Stimulated activated CD4-positive, alpha-beta T cell treated with anti-CD3 and anti-CD28 coated beads, Interleukin-15, amount 100 ng/mL, for 48 hours (primary cell): Measurements from ENCODE around the gene CORO1C.

Source experiments
- DNase-seq, 2 donors: peaks; one replicate each; pipeline ENCODE4 v3.0.0-alpha.2; 2020; ENCODE audit warnings: low read depth in 2 of 2

The CORO1C gene

GRCh38 chr12:108647585-108648287 lies 83.6 kb downstream of the CORO1C start:
- DNase-seq: no peak

GRCh38 chr12:108646600-108647579 lies 84.4 kb downstream of the CORO1C start:
- DNase-seq: no peak

- DNase-seq: no peak
Observed at GRCh38 chr12:108645686-108646599, 85.4 kb downstream of the CORO1C start.

GRCh38 chr12:108644811-108645120 lies 86.6 kb downstream of the CORO1C start:
- no peak for DNase-seq

- DNase-seq: no peak
Observed at GRCh38 chr12:108643941-108644810, 87.1 kb downstream of the CORO1C start.

DNA sequence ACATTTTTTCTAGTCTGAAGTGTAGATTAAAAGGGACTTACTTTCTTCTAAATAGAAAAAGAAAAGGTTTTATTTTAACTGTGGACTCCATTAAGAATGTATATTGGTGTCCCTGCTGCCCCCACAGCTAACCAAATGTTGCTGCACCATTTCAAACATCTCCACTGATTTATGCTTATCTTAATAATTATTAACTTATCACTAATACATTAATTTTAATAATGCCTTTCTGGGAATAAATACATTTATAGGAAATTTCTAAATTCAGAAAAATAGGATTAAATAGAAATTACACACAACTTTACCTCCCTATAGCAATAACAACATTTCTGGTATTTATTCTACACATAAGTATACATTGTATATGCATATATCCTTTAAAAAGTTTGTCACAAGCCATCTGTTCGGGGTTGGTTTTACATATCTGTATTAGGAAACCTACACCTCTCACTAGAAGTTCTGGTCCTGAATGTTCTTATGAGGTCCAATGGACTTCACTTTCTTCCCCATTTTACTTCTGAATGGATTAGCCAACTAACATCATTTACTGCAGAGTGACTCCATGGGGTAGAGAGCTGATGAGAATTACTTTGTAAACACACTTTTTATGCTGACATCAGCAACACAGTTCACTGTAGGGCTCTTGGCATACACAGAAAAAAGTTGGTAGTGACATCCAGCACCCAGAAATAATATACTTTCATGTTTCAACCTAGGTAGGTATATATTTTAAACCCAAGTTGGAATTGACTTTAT lies 88.2 kb downstream of the CORO1C start:
- no peak for DNase-seq

DNA sequence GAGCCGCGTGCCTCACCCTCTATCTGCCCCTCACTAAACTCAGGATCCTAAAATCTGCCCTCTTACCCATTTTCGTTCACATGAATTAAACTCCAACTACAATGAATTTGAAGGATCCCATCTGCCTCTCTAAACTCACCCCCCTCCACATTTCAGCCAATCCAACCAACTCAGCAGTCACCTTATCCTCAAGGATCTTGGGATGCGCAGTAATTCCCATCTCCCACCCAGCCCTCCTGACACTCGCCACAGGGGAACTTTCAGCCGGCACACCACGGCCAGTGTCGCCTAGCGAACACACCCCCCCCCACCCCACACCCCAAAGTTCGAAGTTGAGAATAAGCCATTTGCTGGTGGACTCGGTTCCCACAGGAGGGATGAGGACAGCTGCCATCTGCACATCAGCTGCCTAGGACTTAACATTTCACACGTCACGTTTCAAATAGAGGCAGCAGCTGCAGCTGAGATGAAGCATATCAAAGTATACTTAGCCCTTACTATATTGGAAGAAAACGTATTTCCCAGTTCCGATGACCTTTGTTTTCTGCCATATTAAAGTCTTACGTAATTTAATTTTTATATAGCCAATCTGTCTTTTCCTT lies 88.9 kb downstream of the CORO1C start:
- DNase-seq: no peak

- no peak for DNase-seq
Observed at GRCh38 chr12:108641446-108642268, 89.7 kb downstream of the CORO1C start.

- DNase-seq: no peak
Observed at GRCh38 chr12:108640802-108641445, 90.4 kb downstream of the CORO1C start.

DNA sequence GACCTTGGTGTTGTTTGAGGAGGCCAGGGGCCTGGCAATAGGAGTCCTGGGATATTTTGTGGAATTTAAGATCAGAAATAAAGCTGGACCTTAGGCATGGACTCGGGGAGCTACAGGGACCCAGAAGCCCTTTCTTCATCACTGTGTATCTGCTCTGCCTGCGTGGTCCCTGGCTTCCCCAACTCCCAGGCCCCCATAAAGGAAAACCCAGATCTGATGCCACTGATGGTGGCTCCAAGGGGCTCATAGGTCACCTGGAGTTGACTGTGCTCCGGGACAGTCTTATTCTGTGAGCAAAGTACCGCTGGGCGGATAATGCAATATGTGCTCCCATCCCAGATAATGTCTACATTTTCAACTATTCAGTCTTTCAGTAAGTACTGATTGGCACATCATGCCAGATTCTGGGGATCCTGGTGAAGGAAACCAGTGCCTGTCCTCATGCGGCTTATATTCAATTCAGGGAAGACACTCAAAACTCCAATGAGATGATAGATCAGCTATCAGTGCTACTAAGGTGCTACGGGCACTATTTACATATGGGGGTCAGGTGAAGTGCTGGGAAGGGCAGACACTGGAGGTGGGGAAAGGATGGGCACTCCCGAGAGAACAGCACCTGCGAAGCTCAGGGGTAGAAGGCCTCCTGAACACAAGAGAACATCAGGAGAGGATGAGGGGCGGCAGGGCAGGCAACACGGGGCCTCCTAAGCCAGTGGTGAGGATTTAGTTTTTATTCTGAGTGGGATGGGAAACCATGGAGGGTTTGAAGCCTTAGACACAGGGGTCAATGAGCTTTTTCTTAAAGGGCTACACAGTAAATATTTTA lies 92.1 kb downstream of the CORO1C start:
- DNase-seq: no peak

DNA sequence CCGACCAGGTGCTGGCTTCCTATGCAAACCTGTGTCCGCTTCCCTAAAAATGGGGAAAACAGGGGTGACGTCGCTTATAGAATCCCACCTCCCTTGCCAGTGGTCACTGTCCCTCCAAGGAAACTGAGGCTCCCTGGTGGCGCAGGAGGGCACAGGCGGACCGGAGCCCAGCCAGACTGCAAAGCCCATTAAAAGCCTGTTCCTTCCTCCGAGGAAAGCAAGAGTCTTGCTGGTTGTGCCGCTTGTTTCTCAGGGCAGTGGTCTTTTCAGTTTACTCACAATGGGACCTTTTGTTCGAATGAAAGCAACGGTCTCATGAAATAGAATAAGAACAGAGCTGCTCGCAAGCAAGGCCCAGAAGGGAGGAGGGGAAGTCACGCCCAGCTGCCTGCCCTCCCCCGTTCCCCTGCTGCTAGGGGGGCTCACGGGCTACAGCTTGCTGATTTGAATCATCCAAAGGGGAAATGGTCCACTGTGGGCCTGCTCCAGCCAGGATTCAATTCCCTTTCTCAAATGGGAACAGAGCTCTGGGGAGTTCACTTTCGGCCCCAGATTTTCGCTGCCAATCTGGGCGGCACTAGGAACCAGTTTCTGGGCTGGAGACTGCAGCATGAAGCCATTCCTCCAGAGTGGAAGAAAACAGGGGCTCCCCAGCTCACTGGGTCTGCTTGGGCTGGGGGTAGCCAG lies 93.0 kb downstream of the CORO1C start:
- no peak for DNase-seq

- no peak for DNase-seq
Observed at GRCh38 chr12:108637222-108637971, 93.9 kb downstream of the CORO1C start.

DNA sequence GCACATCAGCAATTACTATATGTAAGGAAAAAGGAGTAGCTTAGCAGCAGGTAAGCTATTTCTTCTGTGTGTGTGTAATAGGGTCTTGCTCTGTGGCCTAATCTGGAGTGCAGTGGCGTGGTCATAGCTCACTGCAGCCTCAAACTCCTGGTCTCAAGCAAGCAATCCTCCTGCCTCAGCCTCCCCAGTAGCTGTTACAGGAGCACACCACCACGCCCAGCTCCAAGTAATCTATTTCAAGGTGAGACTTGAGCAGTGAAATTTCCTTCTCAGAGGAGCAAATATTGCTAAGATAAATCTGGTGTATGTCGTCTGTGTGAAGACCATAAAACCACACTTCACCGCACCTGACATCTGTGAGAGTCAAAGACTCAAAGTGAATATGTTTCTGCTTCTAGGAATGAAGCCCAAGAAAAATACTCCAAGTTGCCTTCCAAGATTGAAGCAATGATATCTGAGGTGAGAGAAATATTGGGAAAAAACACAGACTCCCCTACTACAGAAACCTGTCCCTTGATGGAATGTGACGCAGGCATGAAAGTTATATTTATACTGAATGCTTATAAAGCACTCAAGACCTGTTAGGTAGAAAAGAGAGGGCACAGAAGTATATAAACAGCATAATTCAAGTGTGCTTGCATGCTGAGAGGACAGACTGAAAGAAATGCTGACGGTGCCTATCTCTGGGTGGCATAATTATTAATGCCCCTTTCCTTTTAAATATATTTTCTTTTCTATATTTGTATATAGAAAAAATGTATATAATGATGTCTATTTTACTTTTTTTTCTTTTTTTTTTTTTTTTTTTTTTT lies 95.1 kb downstream of the CORO1C start:
- DNase-seq: no peak

GRCh38 chr12:108635201-108635996 lies 95.9 kb downstream of the CORO1C start:
- DNase-seq: no peak

DNA sequence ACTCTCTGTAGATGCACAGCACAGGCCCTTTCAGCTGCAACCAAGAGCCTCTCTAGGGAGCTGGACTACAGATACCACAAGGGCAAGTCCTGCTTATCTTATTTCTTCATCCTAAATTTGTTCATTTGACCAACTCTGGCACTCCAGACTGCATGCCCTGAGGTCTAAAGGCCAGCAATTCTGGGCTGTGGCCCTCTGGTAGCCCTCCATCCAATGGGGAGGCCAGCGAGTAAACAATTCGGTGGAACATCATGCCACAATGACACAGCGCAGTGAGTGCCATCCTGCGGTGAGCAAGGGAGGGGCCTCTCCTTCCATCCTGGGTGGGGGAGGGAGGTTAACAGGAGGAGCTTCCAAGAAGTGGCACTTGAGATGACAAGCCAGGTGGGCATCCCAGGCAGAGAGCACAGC lies 97.0 kb downstream of the CORO1C start:
- no peak for DNase-seq
